Inflammatory macrophage treated with lipopolysaccharide for 1 hour (primary cell): ENCODE data around the gene HELLS.
"Not testable (repeated sequence)": the region's sequence is repeated elsewhere in the genome, so short reads cannot be mapped to it uniquely, and the experiment has no call there.

Source experiments
- DNase-seq, 2 donors: peaks; one replicate each; pipeline ENCODE4 v3.0.0-alpha.2; 2020 to 2022

HELLS gene

GRCh38 chr10:94545391-94546048 is at the start of gene HELLS:
Gene HELLS (plus strand): TSS chr10:94545788. CDS start chr10:94545922, 134 bp downstream.
- peak; percentile 65 to 89 for DNase-seq

DNA sequence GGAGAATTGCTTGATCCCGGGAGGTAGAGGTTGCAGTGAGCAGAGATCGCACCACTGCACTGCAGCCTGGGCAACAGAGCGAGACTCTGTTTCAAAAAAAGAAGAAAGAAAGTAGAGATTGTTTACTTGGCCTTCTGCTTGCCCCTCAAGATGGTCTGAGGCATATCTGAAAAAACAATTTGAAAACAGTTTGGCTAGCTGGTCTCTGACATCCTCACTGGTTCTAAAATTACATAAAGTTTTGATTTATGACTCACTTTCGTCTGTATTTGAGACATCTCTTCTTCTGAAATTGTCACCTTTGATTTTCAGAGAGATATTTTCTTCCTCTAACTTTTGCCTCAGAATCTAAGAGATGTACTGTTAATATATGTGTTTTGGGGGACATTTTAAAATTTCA is 49.6 kb upstream of the HELLS start:
- DNase-seq, result no peak

DNA sequence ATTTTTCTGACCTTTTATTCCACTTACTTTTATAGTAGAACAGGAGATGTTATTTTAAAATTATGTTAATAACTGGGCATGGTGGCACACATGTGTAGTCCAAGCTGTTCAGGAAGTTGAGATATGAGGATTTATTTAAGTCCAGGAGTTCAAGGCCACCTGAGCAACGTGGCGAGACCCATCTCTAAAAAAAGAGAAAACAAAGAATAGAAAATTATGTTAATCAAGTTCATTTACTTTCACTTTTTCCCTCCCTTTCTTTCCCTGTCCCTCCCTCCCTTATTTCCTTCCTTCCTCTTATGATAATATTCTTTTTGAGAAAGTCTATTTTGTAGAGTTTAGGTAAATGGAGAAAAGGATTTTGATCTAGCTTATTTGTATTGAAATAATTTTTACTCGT is 48.9 kb upstream of the HELLS start:
- no peak for DNase-seq

DNA sequence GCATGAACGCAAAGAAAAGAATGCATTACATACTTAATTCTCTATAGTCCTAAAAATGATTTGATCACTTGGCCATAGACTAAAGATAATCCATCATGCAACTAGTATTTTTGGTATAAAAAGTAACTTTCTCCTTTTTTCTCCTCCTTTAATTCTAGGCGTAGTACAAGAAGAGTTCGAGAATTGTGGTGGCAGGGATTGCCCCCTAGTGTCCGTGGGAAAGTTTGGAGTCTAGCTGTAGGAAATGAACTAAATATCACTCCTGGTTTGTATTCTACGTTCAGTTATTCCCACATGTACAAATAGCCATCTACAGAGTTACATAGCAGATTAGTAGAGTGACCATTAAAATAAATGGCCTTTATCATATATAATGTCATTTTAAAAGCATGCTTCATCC is 45.5 kb upstream of the HELLS start:
- DNase-seq, result no peak

DNA sequence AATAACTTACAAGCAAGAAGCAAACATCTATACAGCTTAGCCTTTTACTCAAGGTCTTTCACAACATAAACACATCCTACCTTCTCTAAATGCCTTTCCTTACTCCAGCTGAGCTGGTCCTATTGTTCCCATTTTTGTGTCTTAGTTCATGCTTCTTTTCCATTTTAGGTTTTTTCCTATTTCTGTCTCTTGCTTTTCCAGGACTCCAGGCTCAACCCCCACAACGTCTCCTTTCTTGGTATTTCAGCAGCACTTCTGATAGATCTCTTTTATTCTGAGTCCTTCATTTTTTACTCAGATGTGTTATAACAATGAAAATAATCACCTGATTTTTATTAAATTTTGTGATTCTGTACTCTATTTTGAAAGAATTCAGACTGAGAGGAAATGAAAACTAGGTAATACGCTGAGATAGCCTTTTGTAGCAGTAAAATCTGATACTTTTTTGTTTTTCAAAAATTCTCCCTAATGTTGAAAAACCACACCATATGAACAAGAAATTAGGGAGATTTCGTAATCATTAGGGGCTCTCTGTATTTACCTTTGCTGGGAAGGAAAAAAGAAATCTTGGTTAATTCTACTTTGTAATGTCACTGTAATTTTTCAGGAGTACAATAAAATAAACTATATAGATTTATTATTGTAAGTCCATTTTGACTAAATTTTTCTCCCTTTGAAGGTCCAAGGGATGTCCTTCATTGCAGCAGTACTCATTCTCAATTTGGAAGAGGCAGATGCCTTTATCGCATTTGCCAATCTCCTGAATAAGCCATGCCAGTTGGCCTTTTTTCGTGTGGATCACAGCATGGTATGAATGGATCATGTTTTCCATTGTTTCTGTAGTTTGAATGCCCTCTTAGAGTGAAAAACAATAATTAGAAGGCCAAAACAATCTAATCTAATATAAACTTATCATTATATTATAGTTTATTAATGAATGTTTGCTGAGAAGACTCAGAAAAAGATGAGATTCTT is 24.0 kb upstream of the HELLS start:
- no peak for DNase-seq

- no peak for DNase-seq
Observed at GRCh38 chr10:94524146-94524545, 21.4 kb upstream of the HELLS start.

GRCh38 chr10:94524711-94525110 is 20.9 kb upstream of the HELLS start:
- DNase-seq, result no peak

- not testable (repeated sequence) for DNase-seq
Observed at GRCh38 chr10:94531550-94531949, 14.0 kb upstream of the HELLS start.

DNA sequence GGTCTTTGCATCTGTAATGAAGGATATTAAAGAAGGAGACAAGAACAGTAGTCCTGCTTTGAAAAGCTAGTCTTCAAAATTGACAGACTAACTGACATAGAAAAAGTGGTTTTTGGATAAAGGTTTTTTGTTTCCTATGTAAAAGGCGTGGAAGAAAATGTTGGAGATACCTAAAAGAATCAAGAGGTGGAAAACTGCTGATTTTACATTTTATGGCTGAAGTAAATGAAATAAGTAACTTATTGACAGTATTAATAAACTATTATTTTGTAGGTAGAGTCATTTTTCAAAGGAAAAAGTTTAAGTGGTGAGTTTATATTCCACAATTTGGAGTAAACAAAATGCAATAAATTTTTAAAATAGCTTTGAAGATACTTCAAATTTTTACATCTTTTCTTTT is 12.6 kb upstream of the HELLS start:
- no peak for DNase-seq

GRCh38 chr10:94542282-94542681 is 3.3 kb upstream of the HELLS start:
- not testable (repeated sequence) for DNase-seq

DNA sequence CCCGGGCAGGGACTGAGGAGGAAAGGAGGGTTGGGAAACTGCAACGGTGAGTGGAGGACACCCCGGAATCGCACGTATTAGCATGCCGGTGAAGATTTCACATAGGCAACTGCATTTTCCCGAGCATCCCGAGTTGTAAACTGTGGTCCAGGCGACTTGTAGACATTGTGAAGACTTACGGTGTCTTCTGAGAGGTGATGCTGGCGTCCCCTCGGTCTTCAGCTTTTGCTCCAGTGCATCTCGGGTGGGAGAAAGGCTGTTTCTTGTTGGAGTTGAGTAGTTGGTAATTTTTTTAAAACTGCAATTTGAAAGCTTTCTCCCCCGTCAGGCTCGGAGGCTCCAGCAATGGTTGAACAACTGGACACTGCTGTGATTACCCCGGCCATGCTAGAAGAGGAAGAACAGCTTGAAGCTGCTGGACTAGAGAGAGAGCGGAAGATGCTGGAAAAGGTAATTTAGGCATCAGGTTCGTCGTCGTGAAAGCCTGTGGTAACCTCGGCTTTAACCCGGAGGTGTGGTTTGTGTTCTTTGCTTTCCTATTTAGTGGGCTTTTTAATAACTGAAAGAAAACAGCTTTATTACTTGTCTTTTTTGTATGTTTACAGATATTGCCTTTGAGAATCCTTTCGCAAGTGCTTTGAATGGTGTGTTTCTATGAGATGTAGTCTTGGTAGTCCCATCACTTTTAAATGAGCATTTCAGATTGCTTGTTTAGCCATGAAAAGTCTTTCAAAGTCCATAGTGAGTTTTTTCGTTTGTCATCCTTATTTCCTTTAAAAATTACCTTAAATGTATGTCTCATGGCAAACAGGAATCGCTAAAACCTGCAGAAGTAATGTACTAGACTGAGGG is 687 bp downstream of the HELLS start:
- no peak for DNase-seq

DNA sequence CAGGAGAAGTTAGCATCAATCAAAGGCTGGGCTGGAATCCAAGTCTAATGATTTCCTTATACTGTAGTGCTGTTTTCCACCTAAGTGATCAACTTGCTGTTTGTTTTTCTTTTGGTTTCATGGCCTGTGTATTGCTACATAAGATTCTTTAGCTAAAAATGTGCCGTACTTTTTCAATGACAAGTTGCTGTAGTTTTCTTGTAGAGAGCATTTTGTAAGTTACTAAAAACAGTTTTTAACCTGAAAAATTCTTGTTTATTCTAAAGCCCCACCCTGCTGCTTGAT is 1.3 kb downstream of the HELLS start:
- no peak for DNase-seq

- DNase-seq, result no peak
Observed at GRCh38 chr10:94549221-94549620, 3.6 kb downstream of the HELLS start.

DNA sequence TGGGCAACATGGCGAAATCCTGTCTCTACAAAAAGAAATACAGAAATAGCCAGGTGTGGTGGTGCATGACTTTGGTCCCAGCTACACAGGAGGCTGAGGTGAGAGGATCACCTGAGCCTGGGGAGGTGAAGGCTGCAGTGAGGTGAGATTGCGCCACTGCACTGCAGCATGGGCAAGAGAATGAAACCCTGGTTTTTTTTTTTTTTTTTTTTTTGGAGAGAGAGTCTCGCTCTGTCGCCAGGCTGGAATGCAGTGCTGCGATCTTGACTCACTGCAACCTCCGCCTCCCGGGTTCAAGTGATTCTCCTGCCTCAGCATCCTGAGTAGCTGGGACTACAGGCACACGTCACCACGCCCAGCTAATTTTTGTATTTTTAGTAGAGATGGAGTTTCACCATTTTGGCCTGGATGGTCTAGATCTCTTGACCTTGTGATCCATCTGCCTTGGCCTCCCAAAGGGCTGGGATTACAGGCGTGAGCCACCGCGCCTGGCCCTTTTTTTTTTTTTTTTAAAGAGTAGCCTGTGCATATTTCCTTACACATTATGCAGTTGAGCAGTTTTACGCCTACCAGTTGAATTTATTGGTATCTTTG is 22.2 kb downstream of the HELLS start:
- DNase-seq, result not testable (repeated sequence)

- DNase-seq, result no peak
Observed at GRCh38 chr10:94571081-94571480, 25.5 kb downstream of the HELLS start.

GRCh38 chr10:94571528-94571927 is 25.9 kb downstream of the HELLS start:
- DNase-seq, result no peak

DNA sequence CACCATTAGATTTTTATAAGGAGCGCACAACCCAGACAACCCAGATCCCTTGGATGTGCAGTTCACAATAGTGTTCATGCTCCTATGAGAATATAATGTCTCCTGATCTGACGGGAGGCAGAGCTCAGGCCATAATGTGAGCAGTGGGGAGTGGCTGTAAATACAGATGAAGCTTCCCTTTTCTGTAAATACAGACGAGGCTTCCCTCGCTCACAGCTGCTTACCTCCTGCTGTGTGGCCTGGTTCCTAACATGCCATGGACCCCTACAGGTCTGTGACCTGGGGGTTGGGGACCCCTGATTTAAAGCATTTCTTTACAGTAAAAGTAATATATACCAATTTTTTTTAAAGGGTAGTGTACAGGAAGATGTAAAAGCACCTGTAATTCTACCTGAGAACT is 33.2 kb downstream of the HELLS start:
- no peak for DNase-seq

GRCh38 chr10:94583124-94583523 is 37.5 kb downstream of the HELLS start:
- no peak for DNase-seq

GRCh38 chr10:94591461-94592205 is 46.0 kb downstream of the HELLS start:
- DNase-seq, result no peak

GRCh38 chr10:94602729-94603515 is 57.3 kb downstream of the HELLS start:
- DNase-seq, result no peak

DNA sequence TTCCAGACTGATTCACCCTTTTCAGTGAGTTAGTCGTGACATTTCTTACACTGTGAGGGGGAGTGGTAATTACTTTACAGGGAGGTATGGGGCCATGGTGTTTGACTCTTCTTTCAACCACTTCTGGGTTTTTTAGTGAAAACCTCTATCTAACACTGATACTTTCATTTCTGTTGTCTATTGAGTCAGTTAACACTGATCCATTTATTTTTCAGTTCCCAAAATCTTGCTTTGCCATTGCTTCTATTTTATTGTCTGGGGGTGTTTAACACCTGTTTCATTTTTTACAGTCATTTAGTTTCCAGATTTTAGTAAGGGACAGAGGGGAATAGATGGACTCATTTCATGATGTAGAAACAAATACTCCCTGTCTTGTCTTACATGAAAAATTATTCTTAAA is 61.5 kb downstream of the HELLS start:
- no peak for DNase-seq
